Measurements from ENCODE around the gene NPIPA3. TPM values are rescaled to one million over a fixed set of nuclear protein-coding genes. Genes with fewer than 3 reads are reported as not detected.

The NPIPA3 gene
- polyA plus RNA-seq, 1 donor (not counting 4 experiments of a cell fraction or from before 2014, with no cell fraction given), result 1.2 TPM

DNA sequence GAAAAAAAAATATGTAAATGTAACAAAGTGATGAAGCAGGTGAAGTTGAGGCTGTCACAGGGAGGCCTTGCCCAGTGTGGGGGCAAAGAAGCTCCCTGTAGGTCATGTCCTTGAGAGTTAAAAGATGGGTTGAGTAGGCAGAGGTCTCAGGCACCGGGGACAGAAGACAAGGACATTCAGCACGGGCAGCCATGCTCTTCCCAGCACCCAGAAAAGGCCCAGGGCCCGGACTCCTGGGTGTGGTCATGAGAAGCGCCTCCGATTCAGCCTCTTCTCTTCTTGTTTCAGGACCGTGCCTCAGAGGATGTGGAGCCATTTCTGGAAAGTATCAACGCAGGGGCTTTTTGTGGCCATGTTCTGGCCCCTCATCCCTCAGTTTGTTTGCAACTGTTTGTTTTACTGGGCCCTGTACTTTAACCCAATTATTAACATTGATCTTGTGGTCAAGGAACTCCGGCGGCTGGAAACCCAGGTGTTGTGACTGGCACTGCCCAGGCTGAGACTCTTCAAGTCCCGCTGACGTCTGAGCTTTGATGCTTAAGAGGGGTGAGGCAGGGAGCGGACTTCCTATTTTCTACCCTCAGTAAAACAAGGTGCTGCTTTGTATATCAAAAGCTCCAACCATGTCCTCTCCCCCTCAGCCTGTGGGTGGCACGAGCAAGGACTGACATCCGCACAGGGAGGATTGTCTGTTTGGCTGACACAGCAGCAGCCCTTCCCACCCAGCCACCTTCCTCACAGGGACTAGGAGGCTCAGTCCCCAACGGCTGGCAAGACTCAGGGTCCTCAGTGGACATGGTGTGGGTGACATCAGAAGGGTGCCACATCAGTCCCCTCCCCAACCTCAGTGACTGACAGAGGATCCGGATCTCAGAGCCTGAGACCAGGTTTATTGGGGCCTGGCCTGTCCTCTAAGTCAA, 35.6 kb upstream of the NPIPA3 start:
- TF ChIP-seq EZH2 (IDR thresholded peaks at IDR 0.05; ENCODE audit: low read length), result no peak
- TF ChIP-seq CTCF (optimal IDR thresholded peaks at IDR 0.05 in 1 of 3, IDR thresholded peaks at IDR 0.05 in 1 of 3, conservative IDR thresholded peaks at IDR 0.05 in 1 of 3; ENCODE audit: extremely low read depth in 1 of 3, insufficient read depth in 2 of 3, low read length in 3 of 3), result no peak
- no peak overlapping the region for H2AFZ ChIP-seq (ENCODE audit: control insufficient read depth, low read length)
- H3K4me2 ChIP-seq (ENCODE audit: control insufficient read depth, extremely low read depth, insufficient read depth, low read depth, low read length), result no peak overlapping the region
- DNase-seq (ENCODE audit: low read depth, low spot score) (no peak), FAIRE-seq (no peak)
- no peaks in the 10 kb centered on the region for H4K20me1 ChIP-seq (ENCODE audit: control insufficient read depth, extremely low read depth, insufficient read depth, low read length)
- H3K27me3 ChIP-seq (ENCODE audit: control insufficient read depth, extremely low read depth, insufficient read depth, low read length), result no peaks in the 10 kb centered on the region
- no peak overlapping the region for H3K27ac ChIP-seq (ENCODE audit: control insufficient read depth, insufficient read depth, low read length)
- no peak overlapping the region for H3K4me3 ChIP-seq (ENCODE audit: control insufficient read depth in 2 of 3, extremely low read depth in 1 of 3, insufficient read depth in 2 of 3, low read depth in 1 of 3, low read length in 3 of 3)
- H3K36me3 ChIP-seq (ENCODE audit: control insufficient read depth in 2 of 2, extremely low read depth in 1 of 2, insufficient read depth in 2 of 2, low read length in 2 of 2), result peaks cover 21 to 37% of the 10 kb centered on the region in 2 experiments
- no peaks in the 10 kb centered on the region for H3K9me3 ChIP-seq (ENCODE audit: control insufficient read depth, low read depth, low read length)
- H3K4me1 ChIP-seq (ENCODE audit: control insufficient read depth, extremely low read depth, insufficient read depth, low read length), result no peaks in the 10 kb centered on the region
- H3K79me2 ChIP-seq (ENCODE audit: control insufficient read depth, insufficient read depth, low read length), result no peaks in the 10 kb centered on the region
- H3K9ac ChIP-seq (ENCODE audit: control insufficient read depth, extremely low read depth, insufficient read depth, low read length), result no peak overlapping the region
- dilution Hi-C loops (cut with MboI; ENCODE audit: extremely low pct_ligation_motif_present, low sequenced_read_pairs), result no loop called here
- H3K9me1 ChIP-seq (ENCODE audit: control insufficient read depth, extremely low read depth, insufficient read depth, low read length), result no peaks in the 10 kb centered on the region

- Histone ChIP-seq H3K27ac (ENCODE audit: control insufficient read depth, insufficient read depth, low read length) (no peak overlapping the region), H3K9ac (ENCODE audit: control insufficient read depth, extremely low read depth, insufficient read depth, low read length) (no peak overlapping the region), H4K20me1 (ENCODE audit: control insufficient read depth, extremely low read depth, insufficient read depth, low read length) (no peaks in the 10 kb centered on the region), H3K36me3 (ENCODE audit: control insufficient read depth in 2 of 2, extremely low read depth in 1 of 2, insufficient read depth in 2 of 2, low read length in 2 of 2) (peaks cover 20 to 34% of the 10 kb centered on the region in 2 experiments), H3K9me1 (ENCODE audit: control insufficient read depth, extremely low read depth, insufficient read depth, low read length) (no peaks in the 10 kb centered on the region), H3K4me1 (ENCODE audit: control insufficient read depth, extremely low read depth, insufficient read depth, low read length) (no peaks in the 10 kb centered on the region), H3K4me2 (ENCODE audit: control insufficient read depth, extremely low read depth, insufficient read depth, low read depth, low read length) (no peak overlapping the region), H2AFZ (ENCODE audit: control insufficient read depth, low read length) (no peak overlapping the region), H3K79me2 (ENCODE audit: control insufficient read depth, insufficient read depth, low read length) (no peaks in the 10 kb centered on the region), H3K27me3 (ENCODE audit: control insufficient read depth, extremely low read depth, insufficient read depth, low read length) (no peaks in the 10 kb centered on the region), H3K9me3 (ENCODE audit: control insufficient read depth, low read depth, low read length) (no peaks in the 10 kb centered on the region), H3K4me3 (ENCODE audit: control insufficient read depth in 2 of 3, extremely low read depth in 1 of 3, insufficient read depth in 2 of 3, low read depth in 1 of 3, low read length in 3 of 3) (no peak overlapping the region)
- DNase-seq (ENCODE audit: low read depth, low spot score), result no peak
- TF ChIP-seq CTCF (optimal IDR thresholded peaks at IDR 0.05 in 1 of 3, IDR thresholded peaks at IDR 0.05 in 1 of 3, conservative IDR thresholded peaks at IDR 0.05 in 1 of 3; ENCODE audit: extremely low read depth in 1 of 3, insufficient read depth in 2 of 3, low read length in 3 of 3) (no peak), EZH2 (IDR thresholded peaks at IDR 0.05; ENCODE audit: low read length) (no peak)
- FAIRE-seq, result no peak
- dilution Hi-C loops (cut with MboI; ENCODE audit: extremely low pct_ligation_motif_present, low sequenced_read_pairs), result no loop called here
These were observed 34.5 kb upstream of the NPIPA3 start for GRCh38 chr16:14668556-14669223.

Data from keratinocyte (primary cell).